HAP-1 (cell line): Measurements from ENCODE around the gene PRKN.
A peak's percentile ranks its signal among the peaks of the same experiment; 100 is the strongest.
"Not testable (repeated sequence)": the region's sequence is repeated elsewhere in the genome, so short reads cannot be mapped to it uniquely, and the experiment has no call there.

Experiments
- DNase-seq, 2 experiments: peaks; one replicate each; pipeline ENCODE4 v3.0.0-alpha.2; 2016 to 2020; ENCODE audit warnings: low spot score in 2 of 2
- H3K27me3 ChIP-seq: fragments of 250-450 bp; sonication (Bioruptor Pico); 2 replicates; pipeline ENCODE4 v1.5.1; 2020; ENCODE audit warnings: low read depth, mild to moderate bottlenecking, moderate library complexity
- H3K36me3 ChIP-seq: fragments of 250-450 bp; sonication (Bioruptor Pico); replicated peaks from 2 replicates; pipeline ENCODE4 v1.5.1; 2020; ENCODE audit warnings: mild to moderate bottlenecking
- H3K4me1 ChIP-seq: fragments of 250-450 bp; sonication (Bioruptor Pico); 2 replicates; pipeline ENCODE4 v1.5.1; 2020; ENCODE audit warnings: mild to moderate bottlenecking
- H3K4me3 ChIP-seq: fragments of 250-450 bp; sonication (Bioruptor Pico); 2 replicates; pipeline ENCODE4 v1.5.1; 2020; ENCODE audit warnings: mild to moderate bottlenecking, moderate library complexity
- H3K9me3 ChIP-seq: fragments of 250-450 bp; sonication (Bioruptor Pico); 2 replicates; pipeline ENCODE4 v1.5.1; 2020; ENCODE audit warnings: mild to moderate bottlenecking, moderate library complexity
- in situ Hi-C: fragments of 300-500 bp; cut with MboI; formaldehyde crosslinking; loops from 3 replicates; pipeline ENCODE4 v1.14.3; 2020; ENCODE audit warnings: low sequenced_read_pairs, inconsistent platforms, mixed read lengths

The PRKN gene

DNA sequence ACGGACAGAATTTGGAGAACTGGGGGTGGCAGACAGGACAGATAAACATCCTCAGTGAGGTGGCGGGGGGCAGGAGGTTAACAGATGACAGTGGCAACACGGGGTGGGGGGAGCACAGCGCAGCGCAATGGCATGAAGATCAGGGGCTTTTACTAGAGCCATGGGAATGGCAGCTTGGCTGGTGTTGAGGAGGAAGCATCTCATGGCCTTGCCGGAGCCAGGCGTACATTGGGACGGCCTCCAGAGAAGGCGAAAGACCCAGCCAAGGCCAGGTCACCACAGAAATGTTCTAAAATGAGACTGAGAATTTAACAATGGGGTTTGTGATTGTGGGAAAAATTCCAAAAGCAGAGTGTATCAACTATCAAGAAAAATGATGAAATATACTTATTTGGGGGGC, 173.0 kb downstream of the PRKN start:
- no peaks in the 10 kb centered on the region for H3K9me3 ChIP-seq
- no peaks in the 10 kb centered on the region for H3K36me3 ChIP-seq
- H3K27me3 ChIP-seq, result no peaks in the 10 kb centered on the region
- H3K4me3 ChIP-seq, result no peak overlapping the region
- no peak for DNase-seq
- no peaks in the 10 kb centered on the region for H3K4me1 ChIP-seq
- in situ Hi-C loops, result no loop called here

DNA sequence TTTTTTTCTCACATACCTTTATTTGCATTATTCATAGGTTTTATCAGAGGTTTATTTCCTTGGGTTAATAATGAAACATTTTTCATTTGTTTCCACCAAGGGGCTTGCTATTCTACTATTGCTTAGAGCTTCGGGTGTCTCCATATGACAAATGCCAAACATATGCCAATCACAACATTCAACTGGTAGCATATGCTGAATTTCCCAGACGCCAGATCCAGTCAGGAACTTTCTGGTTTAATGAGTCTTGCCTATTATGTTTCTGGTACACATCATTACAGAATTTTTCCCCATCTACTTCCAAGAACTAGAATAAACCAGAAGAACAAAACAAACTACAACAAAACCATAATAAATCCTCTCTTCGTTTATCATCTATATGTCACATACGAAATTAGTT, 180.7 kb downstream of the PRKN start:
- Histone ChIP-seq H3K36me3 (no peaks in the 10 kb centered on the region), H3K9me3 (no peaks in the 10 kb centered on the region), H3K4me1 (no peaks in the 10 kb centered on the region), H3K4me3 (no peak overlapping the region), H3K27me3 (no peaks in the 10 kb centered on the region)
- no peak for DNase-seq
- in situ Hi-C loops, result no loop called here

DNA sequence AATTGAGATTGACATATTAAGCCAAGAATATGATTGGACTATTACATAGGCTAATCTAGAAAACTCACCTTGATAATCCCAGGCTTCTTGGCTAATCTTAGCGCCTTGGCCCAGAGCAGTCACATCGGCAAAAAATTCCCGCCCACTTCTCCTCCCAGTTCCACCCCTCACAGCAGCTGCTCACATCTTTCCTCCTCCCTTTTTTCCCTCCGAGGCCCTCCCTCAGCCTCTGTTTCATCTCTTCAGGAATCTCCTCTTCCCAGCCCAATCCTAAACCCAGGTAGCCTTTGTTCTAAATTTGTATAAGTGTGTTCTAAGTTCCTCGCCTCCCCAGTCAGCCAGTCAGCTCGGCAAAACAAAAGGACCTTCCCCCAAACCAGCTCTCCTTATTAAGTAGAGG, 184.3 kb downstream of the PRKN start:
- H3K4me1 ChIP-seq, result peaks cover 6% of the 10 kb centered on the region; the same call in 1 of the 2 replicates
- no peak overlapping the region for H3K4me3 ChIP-seq
- H3K36me3 ChIP-seq, result no peaks in the 10 kb centered on the region
- in situ Hi-C loops, result no loop called here
- no peaks in the 10 kb centered on the region for H3K9me3 ChIP-seq
- no peaks in the 10 kb centered on the region for H3K27me3 ChIP-seq
- DNase-seq, result no peak

DNA sequence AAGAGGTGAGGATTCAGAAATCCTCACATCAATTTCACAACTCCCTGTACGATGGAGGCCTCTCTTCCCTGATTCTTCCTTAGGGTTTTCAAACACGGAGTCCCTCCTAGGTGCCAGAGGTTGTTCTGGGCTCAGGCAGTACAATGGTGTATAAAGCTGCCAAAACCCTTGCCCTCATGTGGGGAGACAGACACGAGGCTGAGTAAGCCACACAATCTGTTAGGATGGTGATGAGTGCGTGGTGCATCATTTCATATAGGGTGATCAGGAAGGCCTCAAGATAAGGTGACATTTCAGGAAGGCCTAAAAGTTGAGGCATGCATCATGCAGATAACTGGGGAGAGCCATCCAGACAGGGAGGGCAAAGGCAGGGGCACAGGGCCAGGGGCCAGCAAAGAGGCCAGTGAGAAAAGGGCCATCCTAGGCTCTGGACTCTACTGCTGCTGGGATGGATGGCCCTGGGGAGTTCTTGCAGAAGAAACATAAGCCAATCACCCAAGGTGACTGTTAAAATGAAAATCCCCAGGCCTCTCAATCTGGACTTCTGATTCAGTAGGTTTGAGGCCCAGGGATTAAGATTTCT, 186.5 kb downstream of the PRKN start:
- Histone ChIP-seq H3K36me3 (no peaks in the 10 kb centered on the region), H3K4me3 (no peak overlapping the region), H3K9me3 (no peaks in the 10 kb centered on the region), H3K4me1 (peaks cover 6% of the 10 kb centered on the region; the same call in 1 of the 2 replicates), H3K27me3 (no peaks in the 10 kb centered on the region)
- in situ Hi-C loops, result no loop called here
- DNase-seq, result no peak

DNA sequence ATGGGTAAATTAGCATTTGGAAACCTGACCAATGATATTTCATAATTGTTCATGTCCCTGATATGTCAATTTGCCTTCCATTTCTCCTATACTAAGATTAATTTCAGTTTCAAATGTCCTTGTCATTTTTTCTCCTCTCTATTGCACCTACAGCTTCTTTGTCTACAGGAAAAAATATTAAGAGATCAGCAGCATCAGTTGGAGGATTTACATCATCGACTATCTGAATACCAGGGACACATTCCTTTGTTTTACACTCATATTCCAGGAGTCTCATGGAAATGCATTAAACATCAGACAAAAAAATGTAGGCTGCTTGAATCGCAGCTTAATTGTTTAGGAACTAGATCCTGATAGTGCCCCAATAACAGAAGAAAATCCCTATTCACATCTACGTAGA, 188.2 kb downstream of the PRKN start:
- H3K4me3 ChIP-seq, result no peak overlapping the region
- no peaks in the 10 kb centered on the region for H3K9me3 ChIP-seq
- no peak for DNase-seq
- in situ Hi-C loops, result no loop called here
- no peaks in the 10 kb centered on the region for H3K36me3 ChIP-seq
- H3K27me3 ChIP-seq, result no peaks in the 10 kb centered on the region
- H3K4me1 ChIP-seq, result peaks cover 6% of the 10 kb centered on the region; the same call in 1 of the 2 replicates

DNA sequence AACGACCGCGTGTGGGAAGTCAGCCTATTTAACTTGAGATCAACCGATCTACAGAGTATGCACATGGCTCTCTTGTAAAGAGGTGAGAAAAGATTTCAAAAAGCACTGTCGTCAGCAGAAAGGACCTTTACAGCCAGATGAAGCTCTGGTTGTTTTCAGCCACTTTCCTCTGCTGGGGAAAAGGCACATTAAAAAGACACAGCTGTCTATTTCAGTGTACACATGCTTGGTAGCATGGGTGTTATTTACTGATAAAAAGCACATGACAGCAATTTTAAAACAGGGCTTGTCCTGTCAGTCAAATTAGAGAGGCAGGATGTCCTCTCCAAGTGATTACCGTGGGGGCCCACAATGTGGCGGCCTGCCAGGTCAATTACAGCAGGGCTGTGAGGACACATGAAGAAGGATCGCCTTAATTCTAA, 188.9 kb downstream of the PRKN start:
- Histone ChIP-seq H3K27me3 (no peaks in the 10 kb centered on the region), H3K9me3 (no peaks in the 10 kb centered on the region), H3K4me1 (peaks cover 6% of the 10 kb centered on the region; the same call in 1 of the 2 replicates), H3K4me3 (no peak overlapping the region), H3K36me3 (no peaks in the 10 kb centered on the region)
- DNase-seq, result peak in 1 of 2 experiments; percentile 29
- in situ Hi-C loops, result no loop called here

DNA sequence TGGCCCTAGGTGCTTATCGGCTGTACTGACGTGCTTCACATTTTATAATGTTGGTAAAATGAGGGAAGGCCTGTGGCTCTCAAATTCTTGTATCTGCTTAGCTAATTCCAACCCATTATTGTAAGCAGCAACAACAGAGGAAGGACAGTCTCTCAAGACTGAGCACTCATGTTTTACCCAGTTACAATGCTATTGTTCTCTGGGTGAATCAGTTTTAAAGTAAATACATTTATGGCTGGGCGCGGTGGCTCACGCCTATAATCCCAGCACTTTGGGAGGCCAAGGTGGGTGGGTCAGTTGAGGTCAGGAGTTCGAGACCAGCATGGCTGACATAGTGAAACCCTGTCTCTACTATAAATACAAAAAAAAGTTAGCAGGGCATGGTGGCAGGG, 194.6 kb downstream of the PRKN start:
- H3K4me1 ChIP-seq, result peaks cover 21% of the 10 kb centered on the region
- in situ Hi-C loops, result no loop called here
- no peak overlapping the region for H3K4me3 ChIP-seq
- no peaks in the 10 kb centered on the region for H3K27me3 ChIP-seq
- DNase-seq, result peak; percentile 44 to 60
- no peaks in the 10 kb centered on the region for H3K36me3 ChIP-seq
- no peaks in the 10 kb centered on the region for H3K9me3 ChIP-seq

DNA sequence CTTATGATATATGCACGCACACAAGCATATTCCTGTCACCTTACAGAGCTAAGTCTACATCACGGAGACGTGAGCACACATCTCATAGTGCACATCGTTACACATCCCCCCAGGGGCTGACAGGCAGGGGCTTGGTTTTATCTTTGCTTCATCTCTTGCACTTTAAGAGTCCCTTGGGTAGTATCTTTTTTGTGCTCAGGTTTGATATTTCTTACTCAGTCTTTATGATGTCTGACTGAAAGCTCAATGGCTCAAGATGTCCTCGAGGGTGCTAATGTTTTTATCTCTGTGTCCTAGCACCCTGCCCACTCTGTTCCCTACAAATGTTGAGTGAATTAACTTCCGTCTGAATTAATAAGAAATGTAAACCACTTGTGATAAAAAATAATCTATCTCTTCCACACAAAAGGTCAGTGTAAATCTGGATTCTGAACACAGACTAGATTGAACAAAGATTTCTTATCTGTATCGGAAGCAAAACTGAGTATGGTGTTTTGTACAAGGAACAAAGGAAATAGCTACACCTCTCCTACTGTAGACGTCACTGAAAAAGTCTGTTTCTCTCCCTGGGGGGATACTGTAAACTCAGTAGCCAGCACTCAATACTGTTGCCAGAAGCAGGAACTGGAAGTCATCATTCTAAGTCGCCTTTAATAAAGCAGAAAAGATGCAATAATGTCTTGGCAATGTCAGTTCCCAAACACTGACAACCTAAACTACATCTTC, 195.1 kb downstream of the PRKN start:
- no peaks in the 10 kb centered on the region for H3K9me3 ChIP-seq
- no peak overlapping the region for H3K4me3 ChIP-seq
- H3K27me3 ChIP-seq, result no peaks in the 10 kb centered on the region
- in situ Hi-C loops, result no loop called here
- no peaks in the 10 kb centered on the region for H3K36me3 ChIP-seq
- peak; percentile 28 to 44 for DNase-seq
- peaks cover 21% of the 10 kb centered on the region for H3K4me1 ChIP-seq

DNA sequence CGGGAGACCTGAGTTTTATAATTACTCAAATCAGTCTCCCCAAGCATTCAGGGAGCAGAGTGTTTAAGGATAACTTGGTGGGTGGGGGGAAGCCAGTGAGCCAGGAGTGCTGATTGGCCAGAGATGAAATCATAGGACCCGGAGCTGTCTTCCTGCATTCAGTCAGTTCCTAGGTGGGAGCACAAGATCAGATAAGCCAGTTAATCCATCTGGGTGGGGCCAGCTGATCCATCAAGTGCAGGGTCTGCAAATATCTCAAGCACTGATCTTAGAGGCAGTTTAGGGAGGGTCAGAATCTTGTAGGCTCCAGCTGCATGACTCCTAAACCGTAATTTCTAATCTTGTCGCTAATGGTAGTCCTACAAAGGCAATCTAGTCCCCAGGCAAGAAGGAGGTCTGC, 196.2 kb downstream of the PRKN start:
- H3K4me3 ChIP-seq, result not testable (repeated sequence)
- DNase-seq, result peak in 1 of 2 experiments; percentile 35

DNA sequence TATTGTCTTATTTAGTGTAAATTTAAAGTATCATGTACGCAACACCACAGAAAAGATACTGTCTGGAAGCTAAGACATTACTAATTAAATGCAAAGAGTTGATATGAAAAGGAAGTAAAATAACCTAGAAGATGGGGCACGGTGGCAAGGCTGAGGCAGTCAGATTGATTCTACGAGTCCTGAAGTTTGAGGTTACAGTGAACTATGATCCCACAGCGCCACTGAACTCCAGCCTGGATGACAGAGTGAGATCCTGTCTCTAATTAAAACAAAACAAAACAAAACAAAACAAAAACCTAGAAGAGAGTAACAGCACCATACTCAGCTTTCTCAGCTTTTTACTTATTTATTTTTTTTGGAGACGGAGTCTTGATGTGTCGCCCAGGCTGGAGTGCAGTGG, 199.0 kb downstream of the PRKN start:
- Histone ChIP-seq H3K4me1 (peaks cover 21% of the 10 kb centered on the region), H3K4me3 (no peak overlapping the region)
- in situ Hi-C loops, result no loop called here

More for the DNA sequence above, 196.2 kb downstream of the PRKN start:
- H3K9me3 ChIP-seq, H3K36me3 ChIP-seq, H3K27me3 ChIP-seq, in situ Hi-C loops: not testable (repeated sequence)
- H3K4me1 ChIP-seq, result peaks cover 21% of the 10 kb centered on the region

DNA sequence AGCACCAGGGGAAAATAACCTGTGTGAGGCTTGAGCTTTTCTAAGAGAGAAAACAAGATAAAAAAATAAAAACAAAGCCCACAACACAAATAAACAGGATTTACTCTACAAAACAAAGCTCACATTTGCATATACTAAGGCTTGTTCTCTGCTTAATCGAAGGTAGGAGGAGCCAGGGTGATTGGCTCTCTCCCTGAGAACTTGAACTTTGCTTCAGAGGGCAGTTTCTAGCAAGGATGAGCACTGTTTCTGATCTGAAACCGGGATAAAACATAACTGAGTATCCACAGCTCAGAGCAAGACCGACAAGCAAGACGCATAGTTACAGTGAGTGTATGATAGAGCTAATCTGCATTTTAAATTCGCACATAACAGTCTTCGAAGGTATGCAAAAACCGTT, 200.6 kb downstream of the PRKN start:
- in situ Hi-C loops, result no loop called here
- Histone ChIP-seq H3K9me3 (no peaks in the 10 kb centered on the region), H3K27me3 (no peaks in the 10 kb centered on the region), H3K4me3 (no peak overlapping the region), H3K36me3 (no peaks in the 10 kb centered on the region), H3K4me1 (peaks cover 6% of the 10 kb centered on the region; the same call in 1 of the 2 replicates)
- DNase-seq, result no peak

More for the DNA sequence above, 199.0 kb downstream of the PRKN start:
- Histone ChIP-seq H3K9me3 (no peaks in the 10 kb centered on the region), H3K27me3 (no peaks in the 10 kb centered on the region), H3K36me3 (no peaks in the 10 kb centered on the region)
- DNase-seq, result no peak

DNA sequence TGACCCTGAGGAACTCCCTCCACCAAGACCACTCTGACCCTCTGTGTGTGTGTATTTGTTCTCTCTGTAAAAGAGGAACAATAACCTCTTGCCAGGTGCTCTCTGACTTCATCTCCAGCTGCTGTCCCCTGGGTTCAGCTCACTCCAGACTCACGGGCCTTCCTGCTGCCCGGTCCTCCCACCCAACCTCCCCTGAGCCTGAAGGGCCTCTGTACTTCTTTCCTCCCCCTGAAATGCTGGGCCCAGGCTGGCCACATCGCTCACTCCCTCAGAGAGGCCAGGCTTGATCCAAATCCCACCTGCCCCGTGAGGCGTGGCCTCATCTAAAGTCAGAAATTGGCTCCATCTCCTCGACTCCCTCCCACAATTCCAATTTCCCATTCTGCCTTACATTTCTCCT, 202.4 kb downstream of the PRKN start:
- in situ Hi-C loops, result no loop called here

DNA sequence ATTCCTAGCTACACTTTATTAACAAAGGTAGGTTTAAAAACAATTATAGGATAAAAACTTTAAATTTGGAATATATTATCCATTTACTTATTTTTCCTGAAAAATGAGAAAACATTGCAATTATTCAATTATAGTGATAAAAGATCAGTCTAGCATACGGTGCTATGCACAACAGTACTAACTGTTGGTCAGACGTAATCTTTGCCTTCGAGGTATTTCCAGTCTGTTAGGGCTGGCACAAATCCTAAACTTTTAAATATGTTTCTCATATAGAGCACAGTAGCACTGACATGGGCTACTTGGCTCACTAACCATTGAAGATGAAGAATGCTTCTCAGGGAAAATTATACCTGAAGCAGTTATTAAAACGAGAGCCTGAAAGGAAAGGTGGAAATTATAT, 214.8 kb downstream of the PRKN start:
- no peaks in the 10 kb centered on the region for H3K36me3 ChIP-seq
- DNase-seq, result no peak
- in situ Hi-C loops, result no loop called here
- no peaks in the 10 kb centered on the region for H3K27me3 ChIP-seq
- no peak overlapping the region for H3K4me3 ChIP-seq
- H3K9me3 ChIP-seq, result no peaks in the 10 kb centered on the region
- H3K4me1 ChIP-seq, result no peaks in the 10 kb centered on the region

More for the DNA sequence above, 202.4 kb downstream of the PRKN start:
- H3K9me3 ChIP-seq, result no peaks in the 10 kb centered on the region
- no peaks in the 10 kb centered on the region for H3K27me3 ChIP-seq
- no peak overlapping the region for H3K4me3 ChIP-seq
- H3K4me1 ChIP-seq, result peaks cover 3% of the 10 kb centered on the region; the same call in 1 of the 2 replicates
- H3K36me3 ChIP-seq, result no peaks in the 10 kb centered on the region
- DNase-seq, result no peak

DNA sequence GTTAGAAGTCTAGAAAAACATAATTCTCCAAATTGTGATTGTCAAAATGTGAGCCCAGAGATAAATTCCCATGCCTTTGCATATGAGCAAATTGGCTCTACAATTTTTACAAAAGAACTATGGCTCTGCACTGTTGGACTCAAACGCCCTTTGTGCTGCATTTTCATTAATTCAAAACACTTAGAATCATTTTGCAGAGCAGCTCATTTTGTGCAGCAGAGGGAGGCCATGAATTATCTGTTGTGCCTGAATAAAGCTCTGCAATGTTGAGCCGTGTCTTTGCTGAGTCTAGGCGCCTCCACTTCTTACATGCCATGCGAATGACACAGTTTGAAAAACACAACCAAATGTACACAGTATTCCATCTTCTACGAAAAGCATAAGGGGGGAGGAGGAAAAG, 230.2 kb downstream of the PRKN start:
- no peaks in the 10 kb centered on the region for H3K9me3 ChIP-seq
- H3K4me1 ChIP-seq, result no peaks in the 10 kb centered on the region
- no peak for DNase-seq
- no peak overlapping the region for H3K4me3 ChIP-seq
- H3K27me3 ChIP-seq, result no peaks in the 10 kb centered on the region
- no peaks in the 10 kb centered on the region for H3K36me3 ChIP-seq
- in situ Hi-C loops, result no loop called here
